Panc1 (cell line): ENCODE measurements around the gene LTC4S. TPM values are rescaled to one million over a fixed set of nuclear protein-coding genes. Genes with fewer than 3 reads are reported as not detected.

ENCODE experiments used
- ATAC-seq: fragments of 200-7000 bp; cut with Tn5 transposase; 2 replicates; pipeline ENCODE4 v1.9.1; 2020; ENCODE audit warnings: mild to moderate bottlenecking, moderate library complexity
- BruUV-seq: library from RNA; stranded (reverse); fragments of 400-500 nt; replicated peaks from 2 replicates; lab custom pipeline; 2021; lab: Mats Ljungman, UMichigan
- CTCF ChIA-PET: fragments of 300-600 bp; sonication (Branson Sonifier 250); formaldehyde crosslinking; loops from one replicate; lab custom pipeline; 2022; ENCODE audit warnings: antibody characterized with exemption; lab: Charles Lee
- POLR2A ChIA-PET: fragments of 300-600 bp; sonication (Branson Sonifier 250); formaldehyde crosslinking; loops from one replicate; lab custom pipeline; 2022; ENCODE audit warnings: antibody characterized with exemption; lab: Charles Lee
- DNase-seq: peaks from one replicate; pipeline ENCODE4 v3.0.0-alpha.2; 2010; ENCODE audit warnings: low read depth, low spot score
- H3K27ac ChIP-seq: 2 replicates; pipeline ENCODE4 v1.5.1; 2011; ENCODE audit warnings: mild to moderate bottlenecking, low read length, inconsistent platforms
- H3K27me3 ChIP-seq: fragments of 200-500 bp; sonication (Bioruptor generic); 2 replicates; pipeline ENCODE4 v1.6.0; 2014; ENCODE audit warnings: low read length, inconsistent platforms; ENCODE audit not compliant: control insufficient read depth, insufficient read depth
- H3K36me3 ChIP-seq: fragments of 200-500 bp; sonication (Bioruptor generic); 2 replicates; pipeline ENCODE4 v1.5.1; 2014; ENCODE audit warnings: inconsistent platforms, mild to moderate bottlenecking, low read length, moderate library complexity; ENCODE audit not compliant: control insufficient read depth, insufficient read depth
- H3K4me1 ChIP-seq: 2 replicates; pipeline ENCODE4 v1.5.1; 2011; ENCODE audit warnings: inconsistent platforms, mild to moderate bottlenecking, low read length, moderate library complexity; ENCODE audit not compliant: control insufficient read depth, insufficient read depth
- H3K4me3 ChIP-seq, 2 experiments: 2 replicates each; pipeline ENCODE4 v1.5.1; 2011 to 2012; ENCODE audit warnings: low read depth in 2 of 2, low read length in 2 of 2, mild to moderate bottlenecking in 2 of 2, inconsistent platforms in 1 of 2, moderate library complexity in 1 of 2
- H3K9me3 ChIP-seq: fragments of 200-500 bp; sonication (Bioruptor generic); 2 replicates; pipeline ENCODE4 v1.5.1; 2014; ENCODE audit warnings: low read depth, mild to moderate bottlenecking, inconsistent platforms, low read length, moderate library complexity; ENCODE audit not compliant: control insufficient read depth, insufficient read depth
- CTCF ChIP-seq: fragments of 450-650 bp; IDR thresholded peaks from 2 replicates; pipeline ENCODE4 v1.5.1; 2017; ENCODE audit warnings: mild to moderate bottlenecking
- POLR2AphosphoS5 ChIP-seq: IDR thresholded peaks from 2 replicates; pipeline ENCODE4 v1.6.1; 2012; ENCODE audit warnings: mild to moderate bottlenecking, low read depth, low read length, moderate library complexity
- REST ChIP-seq, 2 experiments: IDR thresholded peaks; 2 replicates each; pipeline ENCODE4 v1.6.1; 2011 to 2012; ENCODE audit warnings: low read depth in 2 of 2, control low read depth in 1 of 2, low read length in 1 of 2, mild to moderate bottlenecking in 1 of 2, moderate library complexity in 1 of 2; ENCODE audit not compliant: insufficient read depth in 1 of 2
- SIN3A ChIP-seq: IDR thresholded peaks from 2 replicates; pipeline ENCODE4 v1.6.1; 2012; ENCODE audit warnings: low read depth, mild to moderate bottlenecking, low read length, moderate library complexity, borderline replicate concordance; ENCODE audit not compliant: insufficient read depth
- TCF7L2 ChIP-seq: IDR thresholded peaks from 2 replicates; pipeline ENCODE4 v1.6.1; 2011; ENCODE audit warnings: mild to moderate bottlenecking, low read depth, low read length, inconsistent platforms
- in situ Hi-C: cut with HindIII; loops from 2 replicates; pipeline ENCODE4 v1.10.0; 2016; ENCODE audit warnings: low sequenced_read_pairs, low pct_unique_long_range_greater_than_20kb
- intact Hi-C: fragments of 100-400 bp; cut with micrococcal nuclease; formaldehyde crosslinking; loops from one replicate; pipeline ENCODE4 v1.10.0; 2022; ENCODE audit not compliant: unreplicated experiment
- total RNA-seq: library from RNA; stranded (reverse); gene quantifications from one replicate; pipeline ENCODE4 v1.2.1, GENCODE V29; 2021; ENCODE audit not compliant: unreplicated experiment

Gene LTC4S
- total RNA-seq, 1 experiment from 2014 or later, result 0.69 TPM

- H3K36me3 ChIP-seq, result peaks cover 12% of the 10 kb centered on the region
- DNase-seq, result no peak
- in situ Hi-C loops (no loop called here), intact Hi-C loops (no loop called here)
- H3K27me3 ChIP-seq, result no peaks in the 10 kb centered on the region
- peak overlapping the region; percentile 73 to 95 for H3K4me3 ChIP-seq
- no peak for ATAC-seq
- POLR2A ChIA-PET, result no interaction called here
- peak; percentile 33; the same call in 1 of the 2 replicates for TF ChIP-seq POLR2AphosphoS5
- TF ChIP-seq REST (IDR thresholded peaks at IDR 0.05; ENCODE audit: insufficient read depth in 1 of 2, low read depth in 2 of 2, low read length in 1 of 2), result no peak
- TF ChIP-seq SIN3A, result no peak
- TF ChIP-seq TCF7L2, result no peak
- no peaks in the 10 kb centered on the region for H3K9me3 ChIP-seq
- CTCF ChIA-PET, result no interaction called here
- no TSS peak for BruUV-seq
- H3K4me1 ChIP-seq, result peaks cover 74% of the 10 kb centered on the region
- H3K27ac ChIP-seq, result peak overlapping the region; percentile 62; the same call in 1 of the 2 replicates
Measured at GRCh38 chr5:179823937-179824744, 30.4 kb downstream of the LTC4S start.

- Histone ChIP-seq H3K27ac (peak overlapping the region; percentile 62; the same call in 1 of the 2 replicates), H3K36me3 (peaks cover 15% of the 10 kb centered on the region), H3K4me1 (peaks cover 73% of the 10 kb centered on the region), H3K9me3 (no peaks in the 10 kb centered on the region), H3K27me3 (no peaks in the 10 kb centered on the region), H3K4me3 (peak overlapping the region; percentile 73 to 95)
- no peak for TF ChIP-seq POLR2AphosphoS5
- TF ChIP-seq TCF7L2, result no peak
- TF ChIP-seq SIN3A, result no peak
- TF ChIP-seq CTCF, result no peak
- TF ChIP-seq REST (IDR thresholded peaks at IDR 0.05; ENCODE audit: insufficient read depth in 1 of 2, low read depth in 2 of 2, low read length in 1 of 2), result no peak
- in situ Hi-C loops, result no loop called here
- DNase-seq, result no peak
- no TSS peak for BruUV-seq
- ATAC-seq, result no peak
- intact Hi-C loops, result no loop called here
- POLR2A ChIA-PET, result no interaction called here
- CTCF ChIA-PET, result no interaction called here
Measured at GRCh38 chr5:179824745-179825112, 30.9 kb downstream of the LTC4S start.
